Renal cortex interstitium (tissue), 11 donors: Measurements from ENCODE around the gene MGLL. TPM values are rescaled to one million over a fixed set of nuclear protein-coding genes. Genes with fewer than 3 reads are reported as not detected.
"Not testable (repeated sequence)": the region's sequence is repeated elsewhere in the genome, so short reads cannot be mapped to it uniquely, and the experiment has no call there.

ENCODE experiments used
- DNase-seq, 11 donors: peaks; one replicate each; pipeline ENCODE4 v3.0.0-alpha.2; 2013; ENCODE audit warnings: low read depth in 9 of 11, low spot score in 4 of 11; ENCODE audit errors: extremely low read depth in 1 of 11
- polyA plus RNA-seq, 3 donors: library from polyadenylated mRNA; unstranded; fragments of 120-200 nt; gene quantifications; one replicate each; pipeline ENCODE4 v1.2.1, GENCODE V29; 2013; ENCODE audit not compliant: insufficient read length in 3 of 3

The MGLL gene
- polyA plus RNA-seq, 3 donors: 23.7 to 30.1 (median 24.5) TPM

DNA sequence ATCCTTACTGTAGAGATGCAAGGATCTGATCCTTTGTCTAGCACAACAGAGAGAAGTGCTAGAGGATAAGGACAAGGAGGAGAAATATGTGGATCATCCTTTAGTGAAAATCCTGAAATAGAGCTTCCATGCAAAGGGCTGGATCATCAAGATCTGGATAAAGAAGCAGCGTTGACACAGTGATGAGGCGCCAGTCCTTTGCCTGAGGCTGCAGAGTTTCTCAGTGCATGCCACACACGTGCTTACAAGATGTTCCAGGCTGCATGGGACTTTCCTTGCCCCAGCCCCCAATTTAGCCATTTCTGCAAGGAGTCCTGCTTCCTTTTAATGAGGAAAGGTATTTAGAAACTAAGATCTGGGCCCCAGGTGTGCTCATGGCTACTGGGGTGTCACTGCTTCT lies 156.7 kb downstream of the MGLL start:
- no peak for DNase-seq

DNA sequence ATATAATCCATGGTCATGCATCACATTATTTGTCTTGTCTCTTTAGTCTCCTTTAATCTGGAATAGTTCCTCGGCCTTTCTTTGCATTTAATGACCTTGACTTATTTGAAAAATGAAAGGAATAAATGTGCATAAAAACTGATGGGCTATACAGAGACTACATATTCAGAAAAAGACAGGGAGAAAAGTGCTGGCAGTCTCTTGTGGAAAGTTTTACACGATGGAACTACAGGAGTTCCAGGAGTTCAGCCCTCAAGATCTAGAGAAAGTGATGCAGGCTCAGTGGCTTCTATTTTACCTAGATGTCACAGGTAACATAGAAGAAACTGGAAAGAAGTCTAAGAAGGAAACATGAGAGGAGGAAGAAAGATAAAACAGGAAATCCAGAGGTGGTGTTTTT lies 157.2 kb downstream of the MGLL start:
- no peak for DNase-seq

GRCh38 chr3:127663151-127663550 lies 159.2 kb downstream of the MGLL start:
- no peak for DNase-seq

- DNase-seq: no peak
Measured at GRCh38 chr3:127662001-127662469, 160.3 kb downstream of the MGLL start.

DNA sequence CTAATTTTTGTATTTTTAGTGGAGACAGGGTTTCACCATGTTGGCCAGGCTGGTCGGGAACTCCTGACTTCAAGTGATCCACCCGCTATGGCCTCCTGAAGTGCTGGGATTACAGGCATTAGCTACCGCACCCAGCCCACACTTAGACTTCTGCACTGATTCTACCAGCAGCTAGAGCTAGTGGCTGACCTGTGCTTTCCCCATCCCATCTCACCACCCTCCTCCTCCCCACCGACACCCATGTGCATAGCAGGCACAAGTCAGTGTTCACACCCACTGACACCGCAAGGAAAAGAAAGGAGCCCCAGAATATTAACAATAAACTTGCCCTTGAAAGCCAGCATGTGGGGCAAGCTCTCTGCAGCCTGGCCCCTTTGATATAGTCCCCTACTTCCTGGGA lies 160.7 kb downstream of the MGLL start:
- DNase-seq: no peak

DNA sequence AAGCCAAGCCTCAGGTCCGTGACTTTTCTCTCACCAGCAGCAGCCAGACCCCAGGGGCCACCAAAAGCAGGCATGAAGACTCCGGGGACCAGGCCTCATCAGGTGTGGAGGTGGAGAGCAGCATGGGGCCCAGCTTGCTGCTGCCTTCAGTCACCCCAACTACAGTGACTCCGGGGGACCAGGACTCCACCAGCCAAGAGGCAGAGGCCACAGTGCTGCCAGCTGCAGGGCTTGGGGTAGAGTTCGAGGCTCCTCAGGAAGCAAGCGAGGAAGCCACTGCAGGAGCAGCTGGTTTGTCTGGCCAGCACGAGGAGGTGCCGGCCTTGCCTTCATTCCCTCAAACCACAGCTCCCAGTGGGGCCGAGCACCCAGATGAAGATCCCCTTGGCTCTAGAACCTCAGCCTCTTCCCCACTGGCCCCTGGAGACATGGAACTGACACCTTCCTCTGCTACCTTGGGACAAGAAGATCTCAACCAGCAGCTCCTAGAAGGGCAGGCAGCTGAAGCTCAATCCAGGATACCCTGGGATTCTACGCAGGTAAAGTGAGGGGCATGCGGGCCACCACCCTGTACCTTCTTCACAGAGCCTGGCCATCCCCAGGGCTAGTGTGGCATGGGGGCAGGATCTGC lies 161.6 kb downstream of the MGLL start:
- no peak for DNase-seq

DNA sequence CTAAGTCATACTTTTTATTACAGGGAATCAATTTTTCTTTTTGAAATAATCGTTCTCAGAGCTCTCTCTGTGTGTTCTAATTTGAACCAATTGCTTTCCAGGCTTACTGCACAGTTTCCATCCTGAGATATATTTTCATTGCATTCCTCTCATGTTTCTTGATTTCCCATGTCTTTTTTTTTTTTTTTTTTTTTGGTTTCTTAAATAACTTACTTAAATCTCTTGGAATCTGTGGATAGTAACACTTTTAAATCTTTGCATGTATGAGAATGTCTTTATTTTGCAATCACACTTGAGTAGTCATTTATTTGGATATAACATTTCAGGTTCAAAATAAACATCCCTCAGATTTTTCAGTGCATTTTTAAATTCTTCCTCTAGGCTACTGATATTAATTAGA lies 164.1 kb downstream of the MGLL start:
- no peak for DNase-seq

DNA sequence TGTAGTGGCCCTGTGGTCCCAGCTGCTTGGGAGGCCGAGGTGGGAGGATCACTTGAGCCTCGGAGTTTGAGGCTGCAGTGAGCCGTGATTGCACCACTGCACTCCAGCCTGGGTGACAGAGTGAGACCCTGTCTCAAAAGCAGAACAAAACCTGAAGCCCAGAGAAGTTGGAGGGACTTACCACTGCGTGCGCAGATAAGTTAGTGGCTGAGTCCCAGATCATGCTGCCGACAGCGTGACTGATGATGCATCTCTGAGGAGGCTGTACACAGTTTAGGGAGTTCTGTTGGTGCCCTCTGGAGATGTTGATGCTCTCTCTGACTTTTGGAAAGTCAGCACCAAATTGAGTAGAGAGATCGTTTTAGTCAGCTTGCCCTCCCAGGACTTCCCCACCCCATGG lies 165.4 kb downstream of the MGLL start:
- DNase-seq: no peak

- DNase-seq: no peak
Measured at GRCh38 chr3:127655641-127656040, 166.7 kb downstream of the MGLL start.

DNA sequence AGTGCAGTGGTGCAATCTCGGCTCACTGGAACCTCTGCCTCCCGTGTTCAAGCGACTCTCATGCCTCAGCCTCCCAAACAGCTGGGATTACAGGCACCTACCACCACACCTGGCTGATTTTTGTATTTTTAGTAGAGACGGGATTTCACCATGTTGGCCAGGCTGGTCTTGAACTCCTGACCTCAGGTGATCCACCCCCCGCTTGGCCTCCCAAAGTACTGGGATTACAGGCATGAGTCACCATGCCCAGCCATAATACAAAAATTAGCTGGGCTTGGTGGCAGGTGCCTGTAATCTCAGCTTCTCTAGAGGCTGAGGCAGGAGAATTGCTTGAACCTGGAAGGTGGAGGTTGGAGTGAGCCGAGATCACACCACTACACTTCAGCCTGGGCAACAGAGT lies 167.3 kb downstream of the MGLL start:
- DNase-seq: not testable (repeated sequence)

DNA sequence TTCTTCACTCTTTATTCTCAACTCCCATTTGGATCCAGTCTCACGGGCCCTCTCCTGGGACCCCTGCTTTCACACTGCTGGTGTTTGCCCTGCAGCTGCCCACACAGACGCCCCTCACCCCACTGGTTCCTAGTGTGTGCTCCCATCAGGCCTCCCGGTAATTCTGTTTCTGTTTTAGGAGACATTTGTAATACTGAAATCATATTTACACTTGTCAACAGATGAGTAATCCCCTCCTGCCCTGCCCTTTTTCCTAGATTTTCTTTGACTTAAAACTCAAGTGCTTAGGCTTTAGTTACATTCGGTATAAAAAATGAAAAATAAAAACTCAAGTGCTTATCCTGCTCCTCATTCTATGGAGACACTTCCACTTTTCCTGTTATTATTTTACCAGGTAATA lies 167.9 kb downstream of the MGLL start:
- DNase-seq: no peak

DNA sequence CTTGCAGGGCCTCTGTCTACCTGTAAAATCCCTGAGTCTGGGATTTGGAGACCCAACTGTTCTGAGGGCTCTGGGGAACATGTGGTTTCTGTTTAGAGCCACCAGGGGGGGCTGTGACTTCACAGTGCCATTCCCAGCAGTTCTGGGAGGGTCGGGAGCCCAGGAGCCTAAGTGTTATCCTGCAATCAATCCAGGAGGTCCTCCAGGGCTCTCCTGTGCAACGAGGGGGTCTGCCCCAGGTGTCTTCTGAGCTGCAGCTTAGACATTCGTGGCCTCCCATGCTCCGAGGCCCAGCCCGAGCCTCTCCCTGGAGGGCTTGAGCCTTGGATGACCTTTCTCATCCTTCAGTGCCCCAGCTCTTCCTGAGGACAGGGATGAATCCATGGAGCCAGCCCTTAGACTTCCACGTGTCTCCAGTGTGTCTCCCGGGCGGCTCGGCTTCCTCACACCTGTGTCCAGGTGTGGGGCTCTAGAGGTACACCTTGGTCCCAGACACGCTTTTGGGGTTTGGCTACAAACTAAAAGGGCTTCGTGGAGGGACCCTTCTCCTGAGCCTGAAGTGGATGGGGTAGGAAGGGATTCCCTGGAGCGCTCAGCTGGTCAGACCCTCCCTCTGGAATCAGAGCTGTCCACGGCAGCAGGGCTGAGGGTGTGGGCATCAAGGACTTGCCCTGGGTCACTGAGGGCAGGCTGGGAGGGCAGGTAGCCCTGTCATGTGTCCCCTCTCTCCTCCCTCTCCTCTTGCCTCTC lies 169.9 kb downstream of the MGLL start:
- peak in 1 of 11 donors; percentile 57 for DNase-seq

- DNase-seq: no peak
Measured at GRCh38 chr3:127651516-127652172, 170.7 kb downstream of the MGLL start.

DNA sequence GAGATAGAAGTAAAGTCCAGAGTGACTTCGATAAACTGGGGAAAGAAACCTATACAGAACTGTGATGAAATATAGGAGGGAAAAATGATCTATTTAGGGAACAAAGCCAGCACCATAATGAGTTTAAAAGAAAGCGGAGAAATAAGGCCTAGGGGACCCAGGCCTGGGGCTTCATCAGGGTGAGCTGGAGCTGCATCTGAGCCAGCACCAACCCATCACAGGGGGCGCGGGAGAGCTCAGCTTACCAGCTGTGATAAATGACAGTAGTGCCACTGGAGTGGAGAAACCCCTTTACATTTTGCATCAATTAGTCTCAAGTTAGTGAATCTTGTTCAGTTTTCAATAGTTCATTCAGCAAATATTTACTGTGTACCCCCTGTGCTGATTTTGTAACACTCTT lies 172.1 kb downstream of the MGLL start:
- DNase-seq: no peak

GRCh38 chr3:127647845-127648204 lies 174.5 kb downstream of the MGLL start:
- DNase-seq: no peak

DNA sequence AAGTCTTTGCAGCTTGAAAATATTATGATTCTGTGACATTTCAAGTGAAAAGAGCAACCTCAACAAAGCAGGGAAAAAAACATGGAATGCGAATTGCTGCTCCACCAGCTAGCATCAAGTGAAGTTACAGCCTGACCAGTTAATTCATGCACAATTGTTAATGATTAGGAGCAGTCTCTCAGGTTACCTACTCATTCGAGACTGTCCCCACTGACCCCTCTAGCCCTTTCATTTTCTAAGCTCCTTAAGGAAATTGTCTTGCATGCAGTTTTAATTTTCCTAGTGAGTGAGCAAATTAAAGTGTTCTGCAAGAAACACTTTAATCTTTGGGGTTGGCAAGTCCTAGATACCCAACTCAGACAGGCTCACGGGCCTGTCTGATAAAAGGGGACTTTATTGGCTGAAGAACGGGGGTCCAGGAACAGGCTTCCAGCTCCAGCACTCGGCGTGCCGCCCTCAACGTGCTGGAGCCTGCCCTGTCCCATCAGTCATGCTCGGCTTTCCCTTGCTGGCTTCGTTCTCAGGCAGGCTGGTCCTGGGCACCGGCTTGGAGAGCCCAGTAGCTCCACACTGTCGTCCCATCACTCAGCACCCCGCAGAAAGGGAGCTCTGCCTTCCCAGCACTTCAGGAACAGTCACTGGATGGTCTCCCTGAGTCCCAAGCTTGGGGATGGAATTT lies 175.0 kb downstream of the MGLL start:
- peak in 2 of 11 donors; percentile 55 to 71 for DNase-seq

GRCh38 chr3:127646501-127647046 lies 175.7 kb downstream of the MGLL start:
- DNase-seq: no peak

DNA sequence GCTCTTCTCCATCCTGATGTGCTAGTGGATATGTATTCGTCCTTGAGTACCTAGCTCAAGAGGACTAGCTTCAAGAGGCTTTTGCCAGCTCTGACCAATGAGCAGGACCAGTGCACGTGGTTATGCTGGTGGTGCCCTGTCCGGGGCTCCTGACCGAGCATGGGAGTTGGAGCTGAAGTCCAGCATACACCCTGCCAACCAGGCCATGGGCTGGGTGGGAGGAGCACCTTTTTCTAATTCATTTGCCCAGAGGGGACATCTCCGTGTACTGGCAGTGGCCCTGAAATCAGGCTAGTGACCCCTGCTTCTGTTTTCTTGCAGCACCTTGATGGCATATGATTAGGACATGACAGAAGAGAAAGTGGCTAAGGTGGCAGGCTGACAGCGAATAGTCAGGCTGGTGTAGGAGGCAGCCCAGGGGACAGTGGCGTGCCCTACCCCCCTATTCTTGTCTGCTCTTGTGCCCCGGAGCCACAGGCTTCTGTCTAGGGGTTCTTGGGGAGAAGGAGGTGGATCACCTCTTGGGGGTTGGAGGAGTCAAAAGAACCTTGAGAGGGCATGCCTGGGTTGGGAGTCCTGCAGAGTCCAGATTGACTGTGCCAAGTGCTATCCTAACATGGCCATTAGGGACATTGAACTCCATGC lies 176.8 kb downstream of the MGLL start:
- DNase-seq: no peak
